ENCODE measurements around the gene PRKCH. TPM values are rescaled to one million over a fixed set of nuclear protein-coding genes. Genes with fewer than 3 reads are reported as not detected.
"Not testable (repeated sequence)": the region's sequence is repeated elsewhere in the genome, so short reads cannot be mapped to it uniquely, and the experiment has no call there.

The PRKCH gene
- polyA plus RNA-seq, 3 donors: 5.1 to 19.7 (median 10.1) TPM

DNA sequence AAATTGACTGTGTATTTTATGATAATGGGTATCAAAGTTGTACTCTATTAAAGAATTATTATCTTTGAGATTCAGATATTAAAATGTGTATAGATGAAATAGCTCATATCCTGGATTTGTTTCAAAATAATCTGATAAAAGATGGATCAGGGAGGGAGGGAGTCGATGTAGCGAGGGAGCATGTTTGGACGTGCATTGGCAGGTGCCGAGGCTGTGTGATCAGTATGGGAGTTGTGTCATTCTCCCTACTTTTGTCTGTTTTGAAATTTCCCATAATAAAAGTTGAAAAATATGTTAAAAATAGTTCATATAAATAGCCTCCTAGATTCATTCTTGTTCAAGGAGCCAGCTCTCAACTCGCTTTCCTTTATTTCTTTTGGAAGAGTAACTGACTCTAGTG is 202.4 kb downstream of the PRKCH start:
- H3K27ac ChIP-seq (ENCODE audit: low read depth, low read length): no peak overlapping the region
- 47 to 90% (median 74%) methylated on average over 5 of the region's 5 CpGs for WGBS, 3 donors

GRCh38 chr14:61524211-61524806 is 202.9 kb downstream of the PRKCH start:
- 16 to 49% (median 37%) methylated on average over 4 of the region's 4 CpGs for WGBS, 3 donors

DNA sequence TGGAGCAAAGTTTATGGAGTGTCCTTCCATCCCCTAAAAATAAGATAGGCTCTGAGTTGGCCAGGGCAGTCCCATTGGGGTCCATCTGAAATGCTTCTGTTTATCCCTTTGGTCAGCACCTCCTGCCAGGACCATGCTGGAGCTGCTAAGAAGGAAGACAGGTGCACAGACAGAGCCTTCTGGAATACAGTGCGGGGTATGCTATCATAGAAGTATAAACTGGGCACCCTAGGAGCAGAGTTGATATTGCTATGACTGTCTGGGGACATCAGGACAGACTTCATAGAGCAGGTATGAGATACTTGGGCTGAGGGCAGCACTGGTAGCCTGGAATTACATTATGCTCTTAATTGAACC is 203.5 kb downstream of the PRKCH start:
- no peak overlapping the region for H3K27ac ChIP-seq (ENCODE audit: low read depth, low read length)
- 72 to 100% (median 97%) methylated on average over 1 of the region's 1 CpG for WGBS, 3 donors

More at GRCh38 chr14:61524211-61524806, 202.9 kb downstream of the PRKCH start:
- H3K27ac ChIP-seq (ENCODE audit: low read depth, low read length): no peak overlapping the region

DNA sequence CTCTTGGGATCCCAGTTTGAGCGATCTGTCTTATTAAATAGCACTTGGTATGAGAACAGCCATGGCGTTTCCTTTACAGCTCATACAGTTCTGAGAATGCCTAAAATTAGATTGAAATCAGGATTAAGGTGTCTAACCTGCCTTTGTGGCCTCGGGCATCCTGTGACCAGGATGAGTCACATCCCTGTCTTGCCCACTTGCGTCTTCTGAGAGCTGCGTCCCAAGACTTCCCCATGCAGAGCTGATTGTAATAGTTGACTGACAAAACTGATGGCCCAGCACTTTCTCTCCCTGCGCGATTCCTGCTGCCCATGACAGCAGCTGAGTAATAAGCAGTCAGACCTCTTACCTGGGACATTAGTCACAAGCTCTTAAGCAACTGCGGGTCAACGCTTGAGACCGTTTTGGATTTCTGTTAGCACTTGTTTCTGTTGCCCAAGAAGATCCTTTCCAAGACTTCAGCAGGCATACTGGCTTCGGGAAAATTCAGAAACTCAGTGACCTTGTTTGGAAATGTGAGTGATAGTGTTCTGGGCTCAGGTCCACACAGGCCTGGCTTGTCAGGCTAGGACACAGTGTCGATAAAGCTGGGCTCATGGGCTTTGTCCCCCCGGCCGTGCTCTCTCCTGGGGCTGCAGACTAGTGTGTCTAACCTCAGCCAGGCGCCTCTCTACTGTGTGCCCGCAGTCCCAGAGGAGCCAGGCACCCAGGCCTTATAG is 204.1 kb downstream of the PRKCH start:
- WGBS, 3 donors: 26 to 60% (median 54%) methylated on average over 16 of the region's 16 CpGs
- H3K27ac ChIP-seq (ENCODE audit: low read depth, low read length): peak overlapping the region; percentile 71

DNA sequence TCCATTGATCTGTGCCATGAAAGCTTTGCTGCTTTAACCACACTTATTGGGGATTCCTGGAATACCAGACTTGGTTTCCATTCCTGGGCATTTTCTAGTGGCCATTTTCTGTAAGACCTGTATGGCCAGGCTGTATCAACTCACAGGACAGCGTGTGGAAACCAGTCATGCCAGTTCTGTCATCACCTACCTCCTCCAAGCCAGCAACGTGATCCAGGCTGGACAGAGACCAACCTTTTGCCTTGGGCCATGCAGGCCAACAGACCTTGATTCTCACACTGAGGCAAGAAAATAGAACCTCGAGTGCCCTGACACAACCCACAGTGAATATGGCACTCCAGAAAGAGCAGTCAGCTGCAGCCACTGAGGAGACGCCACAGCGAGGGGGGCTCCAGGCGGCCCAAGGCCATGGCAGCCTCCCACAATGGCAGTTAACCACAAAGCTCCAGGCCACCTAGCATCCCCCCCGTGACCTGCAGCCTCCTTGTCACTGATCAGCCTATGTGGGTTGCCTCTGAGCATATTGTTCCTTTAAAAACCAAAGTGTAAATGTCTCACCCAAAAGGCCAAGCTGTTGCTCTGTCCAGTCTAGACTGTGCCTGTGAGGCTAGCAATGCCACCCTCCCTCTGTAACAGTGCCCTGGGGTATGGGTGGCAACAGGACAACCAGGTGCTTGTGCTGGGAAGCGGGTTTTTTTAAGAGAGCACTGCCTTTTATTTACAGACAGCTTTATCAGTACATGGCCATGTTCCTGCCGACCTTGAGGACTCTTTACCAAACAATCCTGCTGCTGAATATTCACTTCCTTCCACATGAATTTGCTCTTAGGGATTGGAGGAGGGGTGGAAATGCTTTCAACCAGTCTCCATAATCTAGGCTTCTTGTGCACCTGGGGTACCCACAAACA is 205.3 kb downstream of the PRKCH start:
- H3K27ac ChIP-seq (ENCODE audit: low read depth, low read length): peak overlapping the region; percentile 35
- 31 to 74% (median 72%) methylated on average over 9 of the region's 9 CpGs for WGBS, 3 donors

GRCh38 chr14:61527325-61528100 is 206.1 kb downstream of the PRKCH start:
- H3K27ac ChIP-seq (ENCODE audit: low read depth, low read length): no peak overlapping the region
- WGBS, 3 donors: 36 to 58% (median 54%) methylated on average over 10 of the region's 10 CpGs

GRCh38 chr14:61528591-61529021 is 207.2 kb downstream of the PRKCH start:
- WGBS, 3 donors: 62 to 69% (median 63%) methylated on average over 9 of the region's 9 CpGs
- H3K27ac ChIP-seq (ENCODE audit: low read depth, low read length): no peak overlapping the region

- WGBS, 3 donors: 97 to 98% (median 97%) methylated on average over 2 to 3 of the region's 5 CpGs
- H3K27ac ChIP-seq (ENCODE audit: low read depth, low read length): not testable (repeated sequence)
Observed at GRCh38 chr14:61529360-61529759, 208.0 kb downstream of the PRKCH start.

DNA sequence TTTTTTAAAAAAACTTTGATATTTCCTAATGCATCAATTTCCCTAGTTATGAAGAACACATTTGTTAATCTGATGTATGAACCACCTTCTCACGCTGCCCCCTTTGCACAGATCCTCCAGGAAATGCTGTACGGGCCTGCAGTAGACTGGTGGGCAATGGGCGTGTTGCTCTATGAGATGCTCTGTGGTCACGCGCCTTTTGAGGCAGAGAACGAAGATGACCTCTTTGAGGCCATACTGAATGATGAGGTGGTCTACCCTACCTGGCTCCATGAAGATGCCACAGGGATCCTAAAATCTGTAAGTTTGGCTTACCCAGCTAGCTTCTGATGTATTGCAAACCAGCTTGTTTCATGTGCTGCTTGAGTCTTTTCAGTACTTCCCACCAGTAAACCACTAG is 208.9 kb downstream of the PRKCH start:
- no peak overlapping the region for H3K27ac ChIP-seq (ENCODE audit: low read depth, low read length)
- 80 to 92% (median 89%) methylated on average over 6 of the region's 6 CpGs for WGBS, 3 donors

DNA sequence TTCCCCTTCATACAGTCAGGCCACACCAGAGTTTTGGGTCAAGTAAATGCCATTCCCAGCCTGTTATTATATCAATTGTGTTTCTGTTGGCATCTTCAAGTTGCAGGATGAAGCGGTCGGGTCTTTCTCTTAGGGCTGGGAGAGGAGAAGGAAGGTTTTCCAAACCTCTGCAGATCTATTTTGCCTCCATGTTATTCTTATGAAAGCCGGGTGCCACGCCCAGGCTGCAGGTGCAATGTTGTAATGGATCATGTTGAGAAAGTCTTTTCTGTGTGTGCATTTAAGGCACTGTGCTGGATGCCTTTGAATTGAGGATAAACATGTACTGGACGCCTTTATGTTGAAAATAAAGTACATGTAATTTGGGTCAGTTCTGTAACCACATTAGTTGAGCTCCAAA is 209.5 kb downstream of the PRKCH start:
- no peak overlapping the region for H3K27ac ChIP-seq (ENCODE audit: low read depth, low read length)
- WGBS, 3 donors: 86 to 89% (median 87%) methylated on average over 5 of the region's 5 CpGs

DNA sequence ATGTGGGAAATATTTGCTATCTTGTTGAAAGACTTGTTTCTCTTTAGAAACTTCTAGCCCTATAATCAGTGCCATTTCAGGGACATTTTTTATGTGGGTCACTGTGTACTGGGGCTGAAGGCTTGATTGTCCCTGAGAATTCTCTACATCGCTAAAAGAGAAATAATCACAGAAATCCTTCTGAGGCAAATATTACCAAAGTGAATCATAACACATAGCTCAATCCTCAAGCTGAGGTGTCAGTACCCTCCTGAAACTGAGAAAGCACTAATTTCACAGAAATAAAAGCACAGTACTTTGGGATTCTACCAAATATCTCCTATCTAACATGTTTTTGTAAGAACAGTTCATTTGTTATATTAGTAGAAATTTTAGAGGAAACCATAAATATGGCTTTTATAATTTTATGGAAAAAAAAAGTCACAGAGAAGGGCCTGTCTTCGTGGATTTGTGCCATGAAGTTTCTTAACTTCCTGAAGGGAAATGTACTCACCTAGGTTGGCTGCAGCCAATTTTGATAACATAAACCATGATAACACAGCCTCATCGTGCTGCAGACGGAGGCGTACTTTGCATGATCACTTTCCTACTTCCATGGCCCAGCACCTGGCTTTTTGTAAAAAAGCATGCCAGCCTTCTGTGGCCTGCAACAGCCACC is 210.2 kb downstream of the PRKCH start:
- no peak overlapping the region for H3K27ac ChIP-seq (ENCODE audit: low read depth, low read length)
- WGBS, 3 donors: 16 to 35% (median 35%) methylated on average over 5 of the region's 5 CpGs

DNA sequence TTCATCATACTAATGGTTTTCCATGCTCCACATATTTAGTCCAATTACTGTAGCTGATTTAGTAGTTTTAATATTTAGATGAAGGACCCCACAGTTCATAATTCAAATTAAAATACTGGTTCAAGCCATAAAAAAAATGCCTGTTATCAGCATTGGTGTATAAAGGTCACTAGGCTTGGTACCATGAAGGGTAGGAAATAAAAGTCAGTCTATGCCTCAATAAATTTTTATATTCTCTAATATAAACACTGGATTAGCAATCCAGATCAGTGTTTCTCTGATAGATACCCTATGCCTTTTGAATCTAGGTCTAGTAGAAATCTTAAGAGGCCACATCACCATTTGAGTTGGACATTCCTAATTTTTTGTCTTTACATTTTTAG is 210.7 kb downstream of the PRKCH start:
- no peak overlapping the region for H3K27ac ChIP-seq (ENCODE audit: low read depth, low read length)

DNA sequence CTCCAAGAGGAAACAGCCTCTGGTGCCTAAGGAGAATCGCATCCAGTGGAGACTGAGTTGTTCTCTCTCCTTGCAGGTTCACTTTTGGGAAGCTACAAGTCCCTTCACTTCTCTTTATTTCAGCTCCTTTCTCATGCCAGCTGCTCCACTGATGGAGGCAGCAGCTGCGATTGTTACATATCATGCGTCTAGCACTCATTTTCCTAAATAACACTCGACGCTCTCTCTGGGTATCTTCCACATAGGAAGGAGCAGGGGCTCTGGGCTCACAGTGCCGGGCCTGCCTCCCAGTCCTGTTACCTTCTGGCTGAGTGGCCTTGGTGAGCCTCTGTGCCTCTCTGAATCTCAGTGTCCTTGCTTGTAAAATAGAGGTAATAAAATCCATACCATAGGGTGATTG is 211.4 kb downstream of the PRKCH start:
- H3K27ac ChIP-seq (ENCODE audit: low read depth, low read length): no peak overlapping the region
- 42 to 93% (median 75%) methylated on average over 6 of the region's 6 CpGs for WGBS, 3 donors

DNA sequence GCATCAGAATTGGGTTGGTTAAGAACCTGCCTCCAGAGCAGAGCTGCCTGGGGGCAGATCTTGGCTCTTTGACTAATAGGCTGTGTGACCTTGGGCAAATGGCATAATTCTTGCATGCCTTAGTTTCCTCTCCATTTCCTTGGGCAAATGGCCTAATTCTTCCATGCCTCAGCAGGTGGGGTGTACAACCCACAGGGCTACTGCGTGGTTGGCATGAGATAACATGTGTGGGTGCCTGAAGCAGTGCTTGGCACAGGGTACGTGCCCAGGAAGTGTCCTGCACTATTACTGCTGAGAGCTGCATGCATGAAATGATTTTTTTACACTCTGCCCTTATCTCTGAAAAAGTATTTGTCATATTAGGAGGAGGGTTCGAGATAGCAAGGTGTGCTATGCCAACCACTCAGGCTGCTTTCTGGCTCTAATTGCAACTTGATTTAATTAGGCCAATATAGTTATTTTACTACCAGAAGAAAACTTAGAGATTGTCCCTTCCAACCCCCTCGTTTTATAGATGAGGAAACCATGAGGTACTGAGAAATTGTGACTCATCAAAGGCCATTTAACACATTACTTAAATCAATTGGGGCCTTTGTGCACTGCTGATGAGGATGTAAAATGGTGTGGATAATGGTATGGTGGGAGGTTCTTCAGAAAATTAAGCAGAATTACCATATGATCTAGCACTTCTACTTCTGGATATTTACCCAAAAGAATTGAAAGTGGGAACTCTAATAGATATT is 212.3 kb downstream of the PRKCH start:
- WGBS, 3 donors: 24 to 82% (median 79%) methylated on average over 4 of the region's 4 CpGs
- no peak overlapping the region for H3K27ac ChIP-seq (ENCODE audit: low read depth, low read length)

GRCh38 chr14:61535032-61535431 is 213.7 kb downstream of the PRKCH start:
- WGBS, 3 donors: 70 to 94% (median 94%) methylated on average over 1 of the region's 1 CpG
- no peak overlapping the region for H3K27ac ChIP-seq (ENCODE audit: low read depth, low read length)

GRCh38 chr14:61535458-61535857 is 214.1 kb downstream of the PRKCH start:
- no peak overlapping the region for H3K27ac ChIP-seq (ENCODE audit: low read depth, low read length)
- 87 to 95% (median 95%) methylated on average over 4 of the region's 4 CpGs for WGBS, 3 donors
